Activated T-cell treated with anti-CD3 and anti-CD28 coated beads for 24 hours (primary cell): ENCODE data around the gene IFT81.
A peak's percentile ranks its signal among the peaks of the same experiment; 100 is the strongest.
"Not testable (repeated sequence)": the region's sequence is repeated elsewhere in the genome, so short reads cannot be mapped to it uniquely, and the experiment has no call there.

Source experiments
- DNase-seq: peaks from one replicate; pipeline ENCODE4 v3.0.0-alpha.2; 2020; ENCODE audit warnings: low read depth

Gene IFT81

DNA sequence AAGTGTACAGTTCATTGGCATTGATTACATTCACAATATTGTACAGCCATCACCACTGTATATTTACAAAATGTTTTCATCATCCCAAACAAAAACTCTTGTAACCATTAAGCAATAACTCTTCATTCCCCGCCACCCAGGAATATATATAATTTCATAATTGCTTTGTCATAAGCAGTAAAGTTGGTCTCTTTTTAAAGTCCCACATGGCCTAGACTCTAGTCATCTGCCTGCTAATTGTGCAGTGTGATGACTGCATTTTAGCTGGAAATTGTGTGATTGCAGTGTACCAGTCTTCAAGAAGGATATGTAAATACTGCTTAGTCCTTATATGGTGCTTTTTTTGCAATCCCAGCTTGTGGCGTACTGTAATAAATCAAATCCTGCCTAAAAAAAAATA lies 81.8 kb downstream of the IFT81 start:
- no peak for DNase-seq

DNA sequence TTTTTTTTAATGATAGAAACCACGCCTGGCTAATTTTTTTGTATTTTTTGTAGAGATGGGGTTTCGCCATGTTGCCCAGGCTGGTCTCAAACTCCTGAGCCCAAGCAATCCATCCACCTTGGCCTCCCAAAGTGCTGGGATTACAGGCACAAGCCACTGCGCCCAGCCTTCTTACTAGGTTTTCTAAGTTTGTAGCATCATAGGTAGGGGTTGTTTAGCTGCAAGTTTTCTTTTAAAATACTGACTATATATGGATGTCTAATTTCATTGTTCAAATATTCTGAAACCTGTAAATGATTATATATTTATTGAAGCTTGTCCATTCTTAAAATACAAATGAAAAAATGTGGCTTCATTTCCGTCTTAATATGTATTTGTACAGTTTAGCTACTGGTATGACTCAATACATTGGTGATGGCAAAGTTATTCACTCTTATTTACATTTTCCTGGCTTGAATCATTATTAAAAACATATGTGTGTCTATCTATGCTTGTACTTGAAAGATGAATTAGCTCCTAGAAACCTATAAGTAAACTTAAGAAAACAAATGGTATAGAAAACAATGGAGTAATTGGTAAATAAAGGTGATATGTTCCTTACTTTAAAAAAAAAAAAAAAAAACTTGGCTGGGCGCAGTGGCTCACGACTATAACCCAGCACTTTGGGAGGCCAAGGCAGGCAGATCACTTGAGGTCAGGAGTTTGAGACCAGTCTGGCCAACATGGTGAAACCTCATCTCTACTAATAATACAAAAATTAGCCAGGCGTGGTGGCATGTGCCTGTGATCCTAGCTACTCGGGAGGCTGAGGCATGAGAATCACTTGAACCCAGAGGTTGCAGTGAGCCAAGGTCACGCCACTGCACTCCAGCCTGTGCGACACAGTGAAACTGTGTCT lies 87.7 kb downstream of the IFT81 start:
- not testable (repeated sequence) for DNase-seq

DNA sequence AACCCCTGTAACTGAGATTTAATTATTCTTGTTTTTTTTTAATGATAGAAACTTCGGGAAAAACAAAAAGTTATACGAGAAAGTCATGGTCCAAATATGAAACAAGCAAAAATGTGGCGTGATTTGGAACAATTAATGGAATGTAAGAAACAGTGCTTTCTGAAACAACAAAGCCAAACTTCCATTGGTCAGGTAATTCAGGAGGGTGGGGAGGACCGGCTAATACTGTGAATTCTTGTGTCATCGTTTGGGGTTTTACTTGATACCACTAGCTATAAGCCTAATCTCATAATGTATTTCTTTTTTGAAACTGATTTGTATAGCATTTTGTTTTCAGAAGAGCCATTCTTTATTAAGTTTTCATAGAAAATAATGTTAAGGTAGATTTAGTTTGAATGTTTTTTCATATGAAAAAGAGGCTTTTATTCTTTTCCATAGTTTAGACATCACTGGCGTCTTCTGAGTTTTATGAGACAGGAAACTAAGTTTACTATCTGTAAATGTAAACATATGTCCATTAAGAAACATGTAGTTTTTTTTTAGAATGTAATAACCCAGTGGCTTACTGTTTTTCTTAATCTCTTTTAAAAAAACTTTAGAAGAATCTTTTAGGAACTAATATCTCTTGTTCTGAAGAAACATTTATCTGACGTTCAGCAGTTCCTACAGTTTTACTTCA lies 94.0 kb downstream of the IFT81 start:
- no peak for DNase-seq

DNA sequence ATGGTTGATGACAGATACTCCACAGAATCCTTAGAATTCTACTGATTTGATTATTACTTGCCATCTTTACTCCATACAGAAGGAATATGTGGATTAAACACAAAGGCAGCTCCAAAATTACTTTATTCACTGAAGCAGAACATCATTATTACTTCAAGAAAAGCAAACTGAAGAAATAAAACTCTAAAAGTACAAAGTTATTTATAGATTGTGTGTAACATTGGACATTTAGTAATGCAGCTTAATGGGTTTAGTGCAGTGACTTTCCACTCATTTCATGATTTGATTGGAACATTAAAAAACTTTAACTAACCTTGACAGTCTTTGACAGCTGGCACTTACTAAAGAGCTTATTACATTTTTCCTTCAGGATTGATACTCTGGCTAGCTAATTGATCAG lies 97.9 kb downstream of the IFT81 start:
- no peak for DNase-seq

DNA sequence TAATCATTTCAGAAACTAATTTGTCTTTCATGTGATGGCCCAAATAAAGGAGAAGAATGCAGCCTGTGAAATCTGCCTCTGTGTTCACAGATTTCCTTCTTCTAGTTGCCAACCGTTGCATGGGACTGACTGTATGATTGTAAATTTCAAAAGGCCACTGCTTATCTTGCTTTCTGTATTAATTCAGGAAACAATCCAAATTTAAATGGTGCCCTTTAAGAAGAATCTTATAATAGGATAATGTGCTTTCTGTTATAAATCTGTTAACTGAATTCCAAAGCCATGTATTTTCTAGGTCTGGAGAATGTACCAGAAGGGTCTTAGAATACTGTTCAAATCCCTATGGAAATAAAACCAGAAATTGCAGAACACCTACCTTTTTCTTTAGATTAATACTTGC lies 98.3 kb downstream of the IFT81 start:
- DNase-seq = no peak

DNA sequence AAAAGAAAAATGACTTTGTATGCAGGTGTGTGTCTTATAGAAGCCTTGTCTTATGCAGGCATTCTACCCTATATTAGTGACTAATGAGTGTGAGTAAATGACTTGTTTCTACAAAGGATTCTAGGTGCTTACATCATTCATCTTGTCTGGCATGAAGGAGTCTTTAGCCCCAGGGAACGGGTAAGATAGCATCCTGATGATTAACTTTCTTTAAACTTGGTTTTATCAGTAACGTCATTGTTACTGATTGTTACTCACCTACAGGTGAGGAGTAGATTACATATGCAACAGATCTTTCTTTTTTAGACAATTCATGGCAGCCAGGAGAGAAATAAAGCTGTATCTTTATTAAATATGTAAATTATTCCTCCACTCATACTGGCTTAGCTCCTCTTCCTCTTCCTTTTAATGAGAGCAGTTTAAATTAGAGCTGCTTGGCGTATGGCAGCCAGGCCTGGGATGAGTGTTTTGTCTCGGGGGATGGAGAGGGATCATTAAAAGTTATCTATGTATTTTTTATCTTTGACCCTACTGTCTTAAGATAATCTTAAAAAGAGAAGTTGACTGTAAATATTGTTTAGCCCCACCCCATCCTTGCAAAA lies 99.7 kb downstream of the IFT81 start:
- no peak for DNase-seq

DNA sequence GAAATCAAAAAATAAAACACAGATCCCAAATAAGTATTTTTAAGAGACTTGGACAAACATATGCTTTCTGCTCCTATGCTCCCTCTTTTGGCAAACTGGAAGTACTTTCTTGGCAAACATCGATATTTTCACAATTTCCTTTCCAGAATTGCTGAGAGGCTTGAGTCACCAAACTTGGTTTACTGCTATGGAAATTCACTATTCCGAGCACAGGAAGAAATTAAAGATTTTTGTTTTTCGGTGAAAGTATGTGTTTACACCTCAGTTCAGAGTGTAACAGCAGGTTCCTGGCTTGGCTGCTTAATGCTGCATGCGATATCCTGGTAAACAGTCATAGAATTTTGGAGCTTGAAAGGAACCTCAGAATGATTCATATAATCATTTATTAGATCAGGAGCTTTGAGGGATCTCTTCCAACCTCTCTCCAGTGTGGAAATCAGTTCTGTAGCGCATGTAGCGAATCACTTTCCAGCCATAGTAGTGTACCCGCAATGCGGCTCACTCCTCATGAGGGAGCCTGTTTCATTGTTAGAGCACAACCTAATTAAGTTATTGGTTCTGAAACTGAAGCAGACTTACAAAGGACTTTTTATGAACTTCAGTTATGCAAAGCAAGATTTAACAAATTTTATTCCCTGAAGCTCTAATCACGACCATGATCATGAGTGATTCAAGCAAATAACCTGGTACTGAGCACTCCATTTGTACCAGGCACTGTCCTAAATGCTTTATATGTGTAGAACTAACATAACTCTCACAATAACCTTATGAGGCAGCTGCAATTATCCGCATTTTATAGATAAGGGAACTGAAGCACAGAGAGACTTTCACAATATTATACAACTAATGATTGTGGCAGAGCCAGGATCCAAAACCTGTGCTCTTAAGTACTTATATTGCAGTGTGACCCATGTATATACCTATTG lies 100.5 kb downstream of the IFT81 start:
- DNase-seq = no peak

DNA sequence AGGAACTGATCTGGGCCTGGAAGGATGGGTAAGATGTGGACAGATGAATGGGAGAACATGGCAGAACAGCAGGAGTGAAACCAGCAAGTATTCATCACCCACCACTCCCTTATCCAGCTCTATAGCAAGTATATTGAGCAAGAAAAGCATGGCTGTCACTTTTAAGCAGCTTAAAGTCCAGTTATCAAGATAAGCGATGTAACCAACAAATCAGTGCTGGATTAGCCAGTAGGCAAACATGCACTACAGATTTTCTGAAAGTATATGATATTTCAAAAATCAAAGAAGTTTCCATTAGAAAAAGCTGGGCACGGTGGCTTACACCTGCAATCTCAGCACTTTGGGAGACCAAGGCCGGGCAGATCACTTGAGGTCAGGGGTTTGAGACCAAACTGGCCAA lies 103.0 kb downstream of the IFT81 start:
- DNase-seq = no peak

DNA sequence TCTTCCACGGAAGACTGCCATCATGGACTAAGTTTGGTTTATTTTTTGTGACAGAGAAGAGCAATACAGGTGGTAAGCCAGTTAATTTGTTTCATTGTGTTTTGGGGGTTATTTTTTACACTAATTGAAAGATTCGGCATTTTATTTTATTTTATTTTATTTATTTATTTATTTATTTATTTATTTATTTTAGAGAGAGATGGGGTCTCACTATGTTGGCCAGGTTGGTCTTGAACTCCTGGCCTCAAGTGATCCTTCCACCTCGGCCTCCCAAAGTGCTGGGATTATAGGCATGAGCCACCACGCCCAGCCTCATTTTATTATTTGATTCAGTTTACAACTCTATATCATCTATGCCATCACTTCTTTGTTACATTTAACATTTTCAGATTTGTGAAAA lies 104.2 kb downstream of the IFT81 start:
- DNase-seq = not testable (repeated sequence)

DNA sequence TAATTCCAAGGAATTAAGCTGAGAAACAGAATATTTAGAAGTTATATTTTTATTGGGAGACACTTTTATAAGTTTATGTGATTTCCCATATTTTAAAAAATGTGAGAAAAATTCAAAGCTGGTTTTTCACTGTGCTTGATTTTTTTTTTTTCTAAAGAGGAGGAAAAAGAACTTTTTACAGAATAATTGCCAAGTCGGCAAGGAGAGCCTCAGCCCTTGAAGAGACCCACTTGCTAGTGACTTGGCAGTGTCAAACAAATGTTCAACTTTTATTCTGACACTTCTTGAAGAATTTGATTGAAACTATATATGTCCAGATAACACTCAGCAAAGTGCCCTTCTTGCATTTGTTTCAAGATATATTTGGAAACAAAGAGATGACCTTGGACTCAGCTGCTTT lies 104.6 kb downstream of the IFT81 start:
- no peak for DNase-seq

DNA sequence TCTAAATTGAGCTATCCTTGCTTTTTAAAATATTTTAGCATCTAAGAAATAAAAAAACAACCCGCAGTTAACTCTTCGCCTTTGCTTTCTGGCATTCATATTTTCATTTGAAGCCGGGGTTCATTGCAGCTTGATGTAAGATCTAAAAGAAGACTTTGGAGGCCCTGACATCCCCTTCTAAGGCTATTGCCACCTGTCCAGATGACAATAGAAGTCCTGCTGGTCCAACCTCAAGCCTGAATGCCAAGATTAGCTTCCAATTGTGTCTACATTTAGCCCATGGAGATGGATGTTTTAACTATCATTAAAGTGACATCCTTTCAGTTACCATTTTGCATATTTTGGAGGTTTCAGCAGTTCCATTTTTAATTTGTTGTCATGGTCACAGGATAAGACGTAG lies 105.3 kb downstream of the IFT81 start:
- no peak for DNase-seq

DNA sequence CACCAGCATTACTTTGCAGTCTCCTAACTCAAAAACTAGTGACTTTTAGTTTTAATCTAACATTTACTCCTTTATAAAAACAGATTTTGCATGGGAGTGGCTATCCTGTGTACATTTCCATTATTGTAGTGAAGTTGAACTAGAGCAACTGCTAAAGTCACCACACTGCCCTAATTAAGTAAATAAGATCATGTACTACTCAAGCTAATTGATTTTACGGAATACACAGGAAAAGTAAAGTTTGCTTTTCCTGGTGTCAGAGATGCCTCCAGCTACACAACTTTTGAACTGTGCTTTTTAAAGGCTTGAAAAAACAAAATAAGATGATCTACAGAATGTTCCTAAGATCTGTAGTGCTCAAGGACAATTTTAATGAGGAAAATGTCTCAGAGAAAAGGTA lies 106.5 kb downstream of the IFT81 start:
- DNase-seq = no peak

DNA sequence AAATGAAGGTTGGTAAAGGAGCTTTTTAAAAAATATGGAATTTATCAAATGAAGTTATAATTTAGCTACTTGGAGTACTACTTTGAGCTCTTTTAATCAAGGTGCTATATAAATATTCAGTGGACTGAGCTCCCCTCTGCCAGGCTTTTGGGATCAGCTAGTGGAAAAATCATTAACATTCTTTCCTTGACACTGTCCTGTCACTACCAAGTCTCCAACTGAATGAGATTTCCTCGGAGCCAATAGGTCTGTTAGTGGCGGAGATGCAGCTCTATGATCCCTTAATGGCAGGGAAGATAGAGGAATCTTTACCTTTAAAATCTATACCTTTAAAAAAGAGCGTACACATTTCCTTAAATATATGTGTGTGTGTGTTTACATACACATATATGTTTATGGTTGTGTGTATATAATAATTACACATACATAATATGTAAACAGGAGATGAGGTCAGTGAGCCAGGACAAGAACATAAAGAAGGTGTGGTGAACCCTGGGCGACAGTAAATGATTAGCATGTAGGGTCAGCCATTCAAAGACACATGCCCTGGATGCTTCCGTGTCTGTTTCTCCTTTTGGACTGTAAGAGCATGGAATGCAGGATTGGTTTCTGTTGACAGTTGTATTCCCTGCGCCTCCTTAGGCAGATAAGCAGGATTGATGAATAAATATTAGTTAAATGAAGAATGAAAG lies 109.2 kb downstream of the IFT81 start:
- no peak for DNase-seq

DNA sequence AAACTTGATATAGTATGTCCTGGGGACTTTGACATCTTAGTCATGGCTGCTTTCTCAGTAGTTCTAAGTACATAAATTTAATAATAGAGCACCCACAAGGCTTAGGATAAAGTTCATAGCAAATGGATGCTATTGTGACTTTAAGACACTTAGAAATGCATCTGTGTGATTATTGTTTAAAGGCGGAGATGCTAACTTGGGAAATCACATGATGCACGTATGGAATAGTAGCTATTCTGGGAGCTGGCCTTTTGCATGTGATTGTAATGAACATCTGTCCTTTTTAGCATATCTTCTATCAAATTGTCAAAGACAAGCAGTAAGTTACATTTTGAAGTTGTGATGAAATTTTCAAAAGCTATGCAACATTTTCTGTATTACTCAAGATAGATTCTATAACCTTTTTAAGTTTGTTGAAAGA lies 110.2 kb downstream of the IFT81 start:
- DNase-seq = no peak

DNA sequence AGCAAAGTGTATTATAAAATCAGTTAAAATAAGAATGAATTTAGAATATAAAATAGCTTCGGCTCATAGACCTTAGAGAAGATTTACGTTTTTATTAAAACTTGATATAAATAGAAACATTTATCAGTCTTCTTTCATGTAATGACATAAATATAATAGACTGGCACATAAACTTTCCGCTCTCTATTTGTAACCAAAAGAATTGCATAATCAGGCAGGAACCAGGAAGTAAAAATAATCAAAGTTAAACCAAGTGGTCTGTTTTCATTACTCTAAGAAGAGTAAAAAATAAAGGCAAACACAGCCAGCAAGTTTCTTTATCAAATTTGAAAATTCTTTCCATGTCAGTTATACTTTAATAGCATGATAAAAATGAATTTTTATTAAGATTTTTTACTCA lies 110.6 kb downstream of the IFT81 start:
- no peak for DNase-seq

DNA sequence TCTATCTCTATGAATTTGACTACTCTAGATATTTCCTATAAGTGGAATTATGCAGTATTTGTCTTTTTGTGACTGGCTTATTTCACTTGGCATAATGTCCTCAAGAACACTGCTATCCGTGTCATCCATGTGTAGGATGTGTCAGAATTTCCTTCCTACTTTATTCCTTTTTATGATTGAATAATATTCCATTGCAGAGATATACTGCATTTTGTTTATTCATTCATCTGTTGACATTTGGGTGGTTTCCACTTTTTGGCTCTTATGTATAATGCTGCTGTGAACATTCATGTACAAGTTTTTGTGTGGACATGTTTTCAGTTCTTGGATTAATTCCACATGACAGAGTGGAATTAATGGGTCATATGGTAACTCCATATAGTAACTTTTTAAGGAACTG lies 111.2 kb downstream of the IFT81 start:
- DNase-seq = no peak

DNA sequence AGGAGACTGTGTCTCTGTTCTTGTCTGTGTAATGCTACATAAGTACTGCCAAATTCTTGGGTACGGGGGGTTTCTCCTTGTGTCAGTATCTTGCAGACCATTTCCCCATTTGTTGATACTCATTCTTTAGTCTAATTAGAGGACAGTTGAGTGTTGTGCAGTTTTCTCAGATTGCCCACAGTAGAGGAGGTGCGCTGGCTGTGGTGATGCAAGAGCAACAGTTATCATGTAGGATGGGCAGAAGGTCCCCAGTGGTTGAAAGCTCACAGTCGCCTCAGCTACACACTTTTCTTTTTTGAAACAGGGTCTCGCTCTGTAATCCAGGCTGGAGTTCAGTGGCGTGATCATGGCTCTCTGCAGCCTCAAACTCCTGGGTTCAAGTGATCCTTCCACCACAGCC lies 119.1 kb downstream of the IFT81 start:
- no peak for DNase-seq

DNA sequence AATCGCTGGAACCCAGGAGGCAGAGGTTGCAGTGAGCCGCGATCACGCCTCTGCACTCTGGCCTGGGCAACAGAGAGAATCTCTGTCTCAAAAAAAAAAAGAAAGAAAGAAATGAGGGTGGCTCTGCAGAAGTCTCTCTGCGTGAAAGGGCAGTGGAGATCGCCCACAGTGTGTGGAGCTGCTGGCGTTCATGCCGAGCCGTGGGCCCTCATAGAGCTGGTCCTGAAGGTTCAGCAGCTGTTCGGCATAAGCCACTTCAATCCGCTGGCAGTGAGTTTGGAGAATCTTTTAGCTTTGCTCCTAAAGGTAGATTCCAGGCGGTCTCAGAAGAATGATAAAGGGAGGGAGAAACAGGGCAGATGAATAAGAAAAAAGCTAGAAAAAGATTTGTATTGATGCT lies 120.2 kb downstream of the IFT81 start:
- DNase-seq = no peak

DNA sequence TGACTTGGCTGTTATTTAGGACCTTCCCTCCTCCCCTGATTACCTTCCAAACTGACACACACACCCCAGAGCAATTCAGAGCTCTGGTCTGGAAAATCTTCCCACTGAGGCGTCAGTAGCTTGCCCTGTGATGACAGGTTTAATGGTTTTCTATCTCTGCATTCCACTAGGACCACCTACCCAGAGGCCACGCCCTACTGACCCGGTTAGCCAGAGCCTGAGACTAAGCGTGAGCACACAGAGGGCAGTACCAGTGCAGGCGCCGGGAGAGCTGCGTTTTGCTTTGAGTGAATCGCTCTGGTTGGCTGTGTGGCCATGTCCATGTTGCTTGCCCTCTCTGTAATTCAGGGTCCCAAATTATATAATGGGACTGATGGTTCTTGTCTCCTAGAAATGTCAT lies 120.7 kb downstream of the IFT81 start:
- DNase-seq = no peak

DNA sequence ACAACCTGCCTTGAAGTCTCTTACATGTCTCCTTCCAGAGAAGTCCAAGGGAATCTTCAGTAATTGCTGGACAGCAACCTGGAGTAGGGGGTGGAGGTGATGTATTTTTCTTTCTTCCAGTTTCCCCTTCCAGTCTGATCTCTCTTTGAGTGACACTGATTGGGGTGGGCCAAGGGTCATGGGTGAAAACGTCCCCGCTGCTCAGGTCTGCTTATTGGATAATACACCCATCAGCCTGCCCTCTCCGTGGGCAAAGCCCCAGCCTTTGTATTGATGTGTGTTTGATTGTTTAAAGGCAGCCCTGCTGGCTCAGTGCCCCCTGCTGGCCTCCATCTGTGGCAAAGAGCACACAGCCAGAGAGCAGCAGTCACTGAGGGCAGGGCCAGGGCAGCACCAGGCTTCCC lies 121.2 kb downstream of the IFT81 start:
- DNase-seq = peak; percentile 25

DNA sequence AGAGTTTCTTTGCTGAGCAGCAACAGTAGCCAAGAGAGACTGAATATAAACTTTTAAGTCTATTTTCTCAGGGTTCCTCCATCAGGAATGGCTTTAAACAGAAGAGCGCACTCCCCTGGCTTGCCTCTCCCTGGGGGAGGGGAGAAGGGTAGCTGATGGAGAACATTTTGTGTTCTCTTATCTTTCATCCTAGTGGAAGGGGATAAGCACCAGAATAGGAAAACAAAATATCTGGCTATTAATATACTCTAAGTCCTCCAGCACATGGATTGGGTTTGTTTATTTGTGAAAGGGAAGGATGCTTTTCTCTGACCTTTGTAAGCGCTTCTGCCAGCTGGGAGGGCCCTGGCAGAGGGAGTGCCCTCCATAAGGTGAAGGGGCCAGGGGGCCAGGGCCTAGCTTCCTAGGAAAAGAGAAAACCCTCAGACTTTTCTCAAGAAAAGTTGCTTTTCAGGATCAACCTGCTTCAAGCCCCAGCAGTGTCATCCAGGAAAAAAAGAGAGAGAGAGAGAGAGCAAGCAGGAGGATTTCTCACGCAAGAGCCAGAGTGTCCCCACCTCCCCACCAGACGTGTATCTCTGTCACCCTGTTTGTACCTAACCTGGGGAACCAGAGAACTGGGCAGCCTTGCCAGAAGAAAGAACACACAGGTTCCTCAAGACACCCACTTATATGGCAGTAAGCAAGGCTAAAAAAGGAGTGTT lies 122.6 kb downstream of the IFT81 start:
- no peak for DNase-seq
